Measurements from ENCODE around the gene LRFN5. TPM values are rescaled to one million over a fixed set of nuclear protein-coding genes. Genes with fewer than 3 reads are reported as not detected.

Gene LRFN5
- total RNA-seq, 1 experiment from 2014 or later = not detected

GRCh38 chr14:41636492-41637392 is 30.1 kb downstream of the LRFN5 start:
- ChIA-PET POLR2A (interaction anchor here (0.7 kb wide), 2 partner anchors 641 to 1515 kb away, joined by 3 read pairs; no protein-coding TSS in a partner anchor), CTCF (interaction anchor here (0.6 kb wide), 1 partner anchor 1644 kb away, joined by 3 read pairs; no protein-coding TSS in a partner anchor)
- Mint-ChIP-seq H3K36me3 (ENCODE audit: insufficient read depth, unreplicated experiment) (no peaks in the 10 kb centered on the region), H3K4me3 (ENCODE audit: unreplicated experiment) (no peak overlapping the region), H3K4me1 (ENCODE audit: insufficient read depth, unreplicated experiment) (no peaks in the 10 kb centered on the region), H3K27me3 (ENCODE audit: insufficient read depth, unreplicated experiment) (peaks cover 30% of the 10 kb centered on the region), H3K27ac (ENCODE audit: low read depth, unreplicated experiment) (no peak overlapping the region), H3K9me3 (ENCODE audit: unreplicated experiment) (no peaks in the 10 kb centered on the region)
- DNase-seq (ENCODE audit: unreplicated experiment) = no peak
- no peak for TF ChIP-seq CTCF (IDR thresholded peaks at IDR 0.05; ENCODE audit: unreplicated experiment)
- no TSS peak for BruUV-seq (replicated peaks)
- intact Hi-C loops (cut with micrococcal nuclease) = no loop called here

GRCh38 chr14:41641690-41642089 is 35.0 kb downstream of the LRFN5 start:
- BruUV-seq (replicated peaks) = no TSS peak
- Mint-ChIP-seq H3K27me3 (ENCODE audit: insufficient read depth, unreplicated experiment) (peaks cover 51% of the 10 kb centered on the region), H3K36me3 (ENCODE audit: insufficient read depth, unreplicated experiment) (no peaks in the 10 kb centered on the region), H3K4me3 (ENCODE audit: unreplicated experiment) (no peak overlapping the region), H3K27ac (ENCODE audit: low read depth, unreplicated experiment) (no peak overlapping the region), H3K9me3 (ENCODE audit: unreplicated experiment) (no peaks in the 10 kb centered on the region), H3K4me1 (ENCODE audit: insufficient read depth, unreplicated experiment) (no peaks in the 10 kb centered on the region)
- intact Hi-C loops (cut with micrococcal nuclease) = no loop called here
- CTCF ChIA-PET = no interaction called here
- TF ChIP-seq CTCF (IDR thresholded peaks at IDR 0.05; ENCODE audit: unreplicated experiment) = no peak
- POLR2A ChIA-PET = interaction anchor here (0.6 to 0.7 kb wide), 2 partner anchors 892 to 1157 kb away, joined by 3 to 4 read pairs; no protein-coding TSS in a partner anchor
- no peak for DNase-seq (ENCODE audit: unreplicated experiment)

- Mint-ChIP-seq H3K36me3 (ENCODE audit: insufficient read depth, unreplicated experiment) (no peaks in the 10 kb centered on the region), H3K9me3 (ENCODE audit: unreplicated experiment) (no peaks in the 10 kb centered on the region), H3K4me1 (ENCODE audit: insufficient read depth, unreplicated experiment) (no peaks in the 10 kb centered on the region), H3K4me3 (ENCODE audit: unreplicated experiment) (no peak overlapping the region), H3K27ac (ENCODE audit: low read depth, unreplicated experiment) (no peak overlapping the region), H3K27me3 (ENCODE audit: insufficient read depth, unreplicated experiment) (peaks cover 51% of the 10 kb centered on the region)
- TF ChIP-seq CTCF (IDR thresholded peaks at IDR 0.05; ENCODE audit: unreplicated experiment) = no peak
- intact Hi-C loops (cut with micrococcal nuclease) = no loop called here
- CTCF ChIA-PET = no interaction called here
- no peak for DNase-seq (ENCODE audit: unreplicated experiment)
- BruUV-seq (replicated peaks) = no TSS peak
- POLR2A ChIA-PET = interaction anchor here (0.6 to 0.7 kb wide), 2 partner anchors 892 to 1157 kb away, joined by 3 to 4 read pairs; no protein-coding TSS in a partner anchor
Observed at GRCh38 chr14:41642367-41642766, 35.7 kb downstream of the LRFN5 start.

- Mint-ChIP-seq H3K4me3 (ENCODE audit: unreplicated experiment) (no peak overlapping the region), H3K27me3 (ENCODE audit: insufficient read depth, unreplicated experiment) (peaks cover 51% of the 10 kb centered on the region), H3K4me1 (ENCODE audit: insufficient read depth, unreplicated experiment) (no peaks in the 10 kb centered on the region), H3K27ac (ENCODE audit: low read depth, unreplicated experiment) (no peak overlapping the region), H3K36me3 (ENCODE audit: insufficient read depth, unreplicated experiment) (no peaks in the 10 kb centered on the region), H3K9me3 (ENCODE audit: unreplicated experiment) (no peaks in the 10 kb centered on the region)
- CTCF ChIA-PET = interaction anchor here (0.7 kb wide), 1 partner anchor 42 kb away, joined by 4 read pairs; no protein-coding TSS in a partner anchor
- TF ChIP-seq CTCF (IDR thresholded peaks at IDR 0.05; ENCODE audit: unreplicated experiment) = no peak
- BruUV-seq (replicated peaks) = no TSS peak
- POLR2A ChIA-PET = interaction anchor here (0.7 kb wide), 1 partner anchor 1555 kb away, joined by 3 read pairs; no protein-coding TSS in a partner anchor
- DNase-seq (ENCODE audit: unreplicated experiment) = no peak
- intact Hi-C loops (cut with micrococcal nuclease) = no loop called here
Observed at GRCh38 chr14:41642789-41643188, 36.1 kb downstream of the LRFN5 start.

Measured in MCF 10A (cell line).